GM18870 (cell line): Measurements from ENCODE around the gene SLC16A6.
A peak's percentile ranks its signal among the peaks of the same experiment; 100 is the strongest.
"Not testable (repeated sequence)": the region's sequence is repeated elsewhere in the genome, so short reads cannot be mapped to it uniquely, and the experiment has no call there.

Source experiments
- ATAC-seq: cut with Tn5 transposase; IDR thresholded peaks from one replicate; pipeline ENCODE4 v1.9.1; 2021; ENCODE audit warnings: moderate library complexity; ENCODE audit not compliant: unreplicated experiment

Gene SLC16A6

GRCh38 chr17:68290955-68291835, at the start of gene SLC16A6, which contains the start of gene ARSG:
SLC16A6 (minus strand) TSS chr17:68291127; CDS start chr17:68278320, 12,807 bp downstream.
ARSG (plus strand) TSS chr17:68291495; CDS start chr17:68307494, 15,999 bp downstream.
- peak; percentile 30 for ATAC-seq

- ATAC-seq = no peak
These were observed 43.5 kb upstream of the SLC16A6 start for GRCh38 chr17:68334393-68334792.

- not testable (repeated sequence) for ATAC-seq
These were observed 41.0 kb upstream of the SLC16A6 start for GRCh38 chr17:68331932-68332331.

GRCh38 chr17:68329331-68329730, 38.4 kb upstream of the SLC16A6 start:
- ATAC-seq = no peak

GRCh38 chr17:68328676-68329075, 37.7 kb upstream of the SLC16A6 start:
- ATAC-seq = no peak

GRCh38 chr17:68327823-68328557, 37.1 kb upstream of the SLC16A6 start:
- ATAC-seq = no peak

- ATAC-seq = no peak
These were observed 35.8 kb upstream of the SLC16A6 start for GRCh38 chr17:68326681-68327080.

- ATAC-seq = no peak
These were observed 35.0 kb upstream of the SLC16A6 start for GRCh38 chr17:68325961-68326360.

GRCh38 chr17:68324654-68325336, 33.9 kb upstream of the SLC16A6 start:
- ATAC-seq = no peak

GRCh38 chr17:68324114-68324513, 33.2 kb upstream of the SLC16A6 start:
- ATAC-seq = no peak

GRCh38 chr17:68322630-68323029, 31.7 kb upstream of the SLC16A6 start:
- ATAC-seq = no peak

- ATAC-seq = no peak
These were observed 30.6 kb upstream of the SLC16A6 start for GRCh38 chr17:68321556-68321954.

- no peak for ATAC-seq
These were observed 30.1 kb upstream of the SLC16A6 start for GRCh38 chr17:68320943-68321555.

- no peak for ATAC-seq
These were observed 29.5 kb upstream of the SLC16A6 start for GRCh38 chr17:68320311-68320865.

GRCh38 chr17:68319410-68320162, 28.7 kb upstream of the SLC16A6 start:
- no peak for ATAC-seq

GRCh38 chr17:68318103-68318991, 27.4 kb upstream of the SLC16A6 start:
- no peak for ATAC-seq

- no peak for ATAC-seq
These were observed 26.5 kb upstream of the SLC16A6 start for GRCh38 chr17:68317458-68317857.

GRCh38 chr17:68315930-68316329, 25.0 kb upstream of the SLC16A6 start:
- no peak for ATAC-seq
